ENCODE measurements around the gene TMEM218. TPM values are rescaled to one million over a fixed set of nuclear protein-coding genes. Genes with fewer than 3 reads are reported as not detected.

TMEM218 gene
- total RNA-seq, 1 experiment from 2014 or later, result 14.5 TPM

GRCh38 chr11:125146232-125146631, 34.8 kb upstream of the TMEM218 start:
- no peak for TF ChIP-seq CTCF (IDR thresholded peaks at IDR 0.05; ENCODE audit: unreplicated experiment)
- no peak overlapping the region for H3K4me3 Mint-ChIP-seq (ENCODE audit: low read depth, unreplicated experiment)
- H3K36me3 Mint-ChIP-seq (ENCODE audit: insufficient read depth, unreplicated experiment), result peaks cover 5% of the 10 kb centered on the region
- H3K27me3 Mint-ChIP-seq (ENCODE audit: unreplicated experiment), result peaks cover 55% of the 10 kb centered on the region
- BruUV-seq (replicated peaks), result no TSS peak
- no peaks in the 10 kb centered on the region for H3K9me3 Mint-ChIP-seq (ENCODE audit: low read depth, unreplicated experiment)
- peaks cover 9% of the 10 kb centered on the region for H3K4me1 Mint-ChIP-seq (ENCODE audit: low read depth, unreplicated experiment)
- DNase-seq, result no peak
- intact Hi-C loops (cut with micrococcal nuclease; ENCODE audit: unreplicated experiment), result no loop called here
- CTCF ChIA-PET, result interaction anchor here (0.6 kb wide), 1 partner anchor 186 kb away, joined by 4 read pairs; no protein-coding TSS in a partner anchor
- no peak overlapping the region for H3K27ac Mint-ChIP-seq (ENCODE audit: unreplicated experiment)

GRCh38 chr11:125141686-125142535, 30.5 kb upstream of the TMEM218 start:
- H3K27ac Mint-ChIP-seq (ENCODE audit: unreplicated experiment), result no peak overlapping the region
- peaks cover 54% of the 10 kb centered on the region for H3K27me3 Mint-ChIP-seq (ENCODE audit: unreplicated experiment)
- peaks cover 5% of the 10 kb centered on the region for H3K36me3 Mint-ChIP-seq (ENCODE audit: insufficient read depth, unreplicated experiment)
- peaks cover 9% of the 10 kb centered on the region for H3K4me1 Mint-ChIP-seq (ENCODE audit: low read depth, unreplicated experiment)
- H3K4me3 Mint-ChIP-seq (ENCODE audit: low read depth, unreplicated experiment), result no peak overlapping the region
- H3K9me3 Mint-ChIP-seq (ENCODE audit: low read depth, unreplicated experiment), result no peaks in the 10 kb centered on the region
- TF ChIP-seq CTCF (IDR thresholded peaks at IDR 0.05; ENCODE audit: unreplicated experiment), result peak; percentile 85
- CTCF ChIA-PET, result interaction anchor here (0.5 to 1.5 kb wide), 6 partner anchors 17 to 204 kb away, joined by 3 to 8 read pairs (median 4); partner anchors contain the start of gene PKNOX2
- no TSS peak for BruUV-seq (replicated peaks)
- intact Hi-C loops (cut with micrococcal nuclease; ENCODE audit: unreplicated experiment), result loop anchor here (1.0 to 2.0 kb wide), 3 partner anchors 51 to 180 kb away; no protein-coding TSS in a partner anchor
- DNase-seq, result peak; percentile 64

- H3K9me3 Mint-ChIP-seq (ENCODE audit: low read depth, unreplicated experiment), result no peaks in the 10 kb centered on the region
- H3K27me3 Mint-ChIP-seq (ENCODE audit: unreplicated experiment), result peaks cover 52% of the 10 kb centered on the region
- no TSS peak for BruUV-seq (replicated peaks)
- H3K27ac Mint-ChIP-seq (ENCODE audit: unreplicated experiment), result no peak overlapping the region
- H3K36me3 Mint-ChIP-seq (ENCODE audit: insufficient read depth, unreplicated experiment), result peaks cover 5% of the 10 kb centered on the region
- peaks cover 9% of the 10 kb centered on the region for H3K4me1 Mint-ChIP-seq (ENCODE audit: low read depth, unreplicated experiment)
- intact Hi-C loops (cut with micrococcal nuclease; ENCODE audit: unreplicated experiment), result loop anchor here (1.0 to 2.0 kb wide), 3 partner anchors 50 to 179 kb away; no protein-coding TSS in a partner anchor
- DNase-seq, result no peak
- no peak for TF ChIP-seq CTCF (IDR thresholded peaks at IDR 0.05; ENCODE audit: unreplicated experiment)
- CTCF ChIA-PET, result interaction anchor here (1.0 to 1.5 kb wide), 3 partner anchors 50 to 188 kb away, joined by 3 to 8 read pairs (median 3); no protein-coding TSS in a partner anchor
- H3K4me3 Mint-ChIP-seq (ENCODE audit: low read depth, unreplicated experiment), result no peak overlapping the region
Measured at GRCh38 chr11:125141178-125141577, 29.8 kb upstream of the TMEM218 start.

- H3K4me1 Mint-ChIP-seq (ENCODE audit: low read depth, unreplicated experiment), result peaks cover 9% of the 10 kb centered on the region
- TF ChIP-seq CTCF (IDR thresholded peaks at IDR 0.05; ENCODE audit: unreplicated experiment), result no peak
- peaks cover 5% of the 10 kb centered on the region for H3K36me3 Mint-ChIP-seq (ENCODE audit: insufficient read depth, unreplicated experiment)
- no peaks in the 10 kb centered on the region for H3K9me3 Mint-ChIP-seq (ENCODE audit: low read depth, unreplicated experiment)
- DNase-seq, result no peak
- H3K27me3 Mint-ChIP-seq (ENCODE audit: unreplicated experiment), result peaks cover 61% of the 10 kb centered on the region
- intact Hi-C loops (cut with micrococcal nuclease; ENCODE audit: unreplicated experiment), result loop anchor here (2.0 kb wide), 1 partner anchor 169 kb away; no protein-coding TSS in a partner anchor
- H3K4me3 Mint-ChIP-seq (ENCODE audit: low read depth, unreplicated experiment), result no peak overlapping the region
- CTCF ChIA-PET, result interaction anchor here (1.0 kb wide), 1 partner anchor 169 kb away, joined by 3 read pairs; no protein-coding TSS in a partner anchor
- H3K27ac Mint-ChIP-seq (ENCODE audit: unreplicated experiment), result no peak overlapping the region
- no TSS peak for BruUV-seq (replicated peaks)
Measured at GRCh38 chr11:125140233-125140632, 28.8 kb upstream of the TMEM218 start.
